NCI-H187 treated with DMSO at 0.1 percent for 48 hours (cell line): Measurements from ENCODE around the gene BANP.
"Not testable (repeated sequence)": the region's sequence is repeated elsewhere in the genome, so short reads cannot be mapped to it uniquely, and the experiment has no call there.

Experiments
- DNase-seq: peaks from one replicate; lab custom pipeline; 2025; lab: John Stamatoyannopoulos, UW

BANP gene

GRCh38 chr16:88087517-88087877 is 136.3 kb downstream of the BANP start:
- no peak for DNase-seq

GRCh38 chr16:88088161-88088581 is 136.9 kb downstream of the BANP start:
- no peak for DNase-seq

- not testable (repeated sequence) for DNase-seq
Measured at GRCh38 chr16:88088611-88089010, 137.4 kb downstream of the BANP start.

GRCh38 chr16:88089071-88089470 is 137.8 kb downstream of the BANP start:
- not testable (repeated sequence) for DNase-seq

GRCh38 chr16:88089632-88090376 is 138.6 kb downstream of the BANP start:
- not testable (repeated sequence) for DNase-seq

GRCh38 chr16:88090377-88091175 is 139.3 kb downstream of the BANP start:
- DNase-seq: not testable (repeated sequence)

GRCh38 chr16:88091221-88091971 is 140.2 kb downstream of the BANP start:
- DNase-seq: not testable (repeated sequence)

- DNase-seq: not testable (repeated sequence)
Measured at GRCh38 chr16:88091972-88092302, 140.7 kb downstream of the BANP start.

GRCh38 chr16:88092791-88093555 is 141.7 kb downstream of the BANP start:
- not testable (repeated sequence) for DNase-seq

- DNase-seq: not testable (repeated sequence)
Measured at GRCh38 chr16:88093556-88094252, 142.5 kb downstream of the BANP start.

GRCh38 chr16:88094253-88094575 is 143.0 kb downstream of the BANP start:
- not testable (repeated sequence) for DNase-seq

- DNase-seq: not testable (repeated sequence)
Measured at GRCh38 chr16:88094900-88095299, 143.7 kb downstream of the BANP start.

GRCh38 chr16:88096659-88097058 is 145.4 kb downstream of the BANP start:
- DNase-seq: not testable (repeated sequence)

GRCh38 chr16:88098731-88099562 is 147.7 kb downstream of the BANP start:
- not testable (repeated sequence) for DNase-seq

- no peak for DNase-seq
Measured at GRCh38 chr16:88099563-88099890, 148.3 kb downstream of the BANP start.

- DNase-seq: not testable (repeated sequence)
Measured at GRCh38 chr16:88099956-88100355, 148.7 kb downstream of the BANP start.

- not testable (repeated sequence) for DNase-seq
Measured at GRCh38 chr16:88100801-88101622, 149.8 kb downstream of the BANP start.

- not testable (repeated sequence) for DNase-seq
Measured at GRCh38 chr16:88101623-88102105, 150.4 kb downstream of the BANP start.

GRCh38 chr16:88102597-88102996 is 151.4 kb downstream of the BANP start:
- DNase-seq: no peak
